Activated T-cell treated with anti-CD3 and anti-CD28 coated beads, Interleukin-2, amount 50 U/mL, for 48 hours (primary cell): ENCODE results near the gene TDO2.

Experiments used
- DNase-seq, 2 experiments: peaks; one replicate each; pipeline ENCODE4 v3.0.0-alpha.2; 2020

The TDO2 gene

DNA sequence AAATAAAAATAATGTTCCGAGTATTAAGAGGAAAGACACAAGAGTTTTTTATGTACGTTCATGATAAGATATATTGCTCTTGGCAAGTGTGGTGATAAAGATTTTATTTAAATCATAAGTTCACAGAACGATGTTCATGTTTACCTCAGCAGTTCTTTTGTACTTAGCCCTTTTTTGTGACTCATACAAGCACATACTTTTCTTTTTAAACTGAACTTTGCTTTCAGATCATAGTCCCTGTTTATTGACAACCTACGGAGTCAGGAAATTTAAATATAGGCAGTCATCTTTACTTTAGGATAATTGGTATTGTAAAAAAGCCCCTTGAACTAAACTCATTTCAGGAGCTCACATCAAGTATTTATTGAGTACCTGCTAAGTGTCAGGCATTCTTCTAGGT is 51.4 kb downstream of the TDO2 start:
- DNase-seq, result no peak

- no peak for DNase-seq
These were observed 53.0 kb downstream of the TDO2 start for GRCh38 chr4:155956461-155956860.

DNA sequence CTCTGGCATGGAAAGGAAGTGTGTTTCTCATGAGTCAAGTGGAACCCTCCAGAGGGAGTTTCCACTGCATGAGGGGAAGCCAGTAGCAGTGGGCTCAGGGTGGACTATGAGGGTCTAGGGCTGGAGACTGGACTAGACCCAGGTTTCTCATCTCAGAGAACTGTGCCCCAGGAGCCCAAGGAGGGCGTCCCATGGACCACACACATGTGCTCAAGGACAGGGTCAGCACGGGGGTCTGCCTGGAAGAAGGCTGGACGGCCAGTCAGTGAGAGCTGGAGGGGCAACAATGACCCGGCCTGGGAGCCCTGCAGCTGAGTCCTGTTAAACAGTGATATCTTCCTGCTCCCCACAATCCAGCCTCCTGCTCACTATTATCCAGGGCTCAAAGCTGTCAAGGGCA is 55.9 kb downstream of the TDO2 start:
- no peak for DNase-seq

GRCh38 chr4:155960522-155960921 is 57.0 kb downstream of the TDO2 start:
- no peak for DNase-seq

GRCh38 chr4:155961575-155961974 is 58.1 kb downstream of the TDO2 start:
- no peak for DNase-seq

DNA sequence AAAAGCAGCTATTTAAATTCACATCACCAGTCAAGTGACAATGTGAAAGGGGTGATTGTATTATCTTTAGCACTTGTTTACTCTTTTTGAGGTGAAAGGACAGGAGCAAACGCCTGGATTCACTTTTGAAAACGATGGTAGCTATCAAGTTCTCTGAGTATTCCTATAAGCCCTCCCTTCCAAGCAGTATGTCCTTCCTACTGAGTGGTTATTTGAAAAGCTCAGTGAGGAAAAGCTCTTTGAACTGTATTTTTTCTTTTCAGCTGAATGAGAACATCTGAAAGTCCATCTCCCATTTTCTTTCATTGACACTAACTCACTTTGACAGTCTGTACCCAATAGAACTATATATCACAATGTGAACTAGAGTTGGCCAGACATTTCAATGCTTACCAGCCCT is 59.3 kb downstream of the TDO2 start:
- no peak for DNase-seq

DNA sequence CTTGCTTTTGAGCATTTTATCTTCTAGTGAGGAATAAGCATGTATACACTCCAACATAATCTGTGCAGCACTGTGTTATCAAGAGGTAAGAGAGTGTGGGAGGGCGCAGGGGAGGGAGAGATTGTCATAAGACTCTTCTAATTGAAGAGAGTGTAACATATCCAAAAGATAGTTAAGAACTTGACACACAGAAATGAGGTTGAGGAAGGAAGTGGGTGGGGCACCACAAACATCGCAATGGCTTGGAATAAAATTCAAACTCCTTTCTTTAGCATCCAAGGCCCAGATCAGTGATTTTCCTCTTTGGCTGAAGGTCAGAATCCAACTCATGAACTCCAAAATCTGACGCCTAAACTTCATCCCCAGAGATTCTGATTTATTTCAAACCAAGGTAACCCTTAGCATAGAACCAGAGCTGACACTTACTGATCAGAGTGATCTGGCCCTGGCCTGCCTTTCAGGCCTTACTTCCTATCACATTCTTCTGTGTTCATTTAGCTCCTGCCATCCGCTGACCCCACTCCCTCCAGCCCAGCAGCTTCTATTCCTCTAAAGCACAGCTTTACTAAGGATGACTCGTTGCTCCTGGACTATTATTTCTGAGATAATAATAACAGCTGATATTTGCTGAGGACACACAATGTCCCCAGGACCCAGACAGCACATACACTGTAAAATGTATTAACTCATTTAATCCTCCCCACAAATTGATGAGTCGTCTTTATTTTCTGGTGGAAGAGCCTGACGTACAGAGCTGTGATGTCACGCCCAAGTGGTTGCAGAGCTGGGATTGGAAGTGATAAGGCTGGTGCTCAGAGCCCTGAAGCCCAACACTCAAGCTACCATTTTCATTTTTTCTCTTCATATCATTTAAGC is 60.8 kb downstream of the TDO2 start:
- DNase-seq, result no peak

- no peak for DNase-seq
These were observed 62.7 kb downstream of the TDO2 start for GRCh38 chr4:155966171-155966570.

DNA sequence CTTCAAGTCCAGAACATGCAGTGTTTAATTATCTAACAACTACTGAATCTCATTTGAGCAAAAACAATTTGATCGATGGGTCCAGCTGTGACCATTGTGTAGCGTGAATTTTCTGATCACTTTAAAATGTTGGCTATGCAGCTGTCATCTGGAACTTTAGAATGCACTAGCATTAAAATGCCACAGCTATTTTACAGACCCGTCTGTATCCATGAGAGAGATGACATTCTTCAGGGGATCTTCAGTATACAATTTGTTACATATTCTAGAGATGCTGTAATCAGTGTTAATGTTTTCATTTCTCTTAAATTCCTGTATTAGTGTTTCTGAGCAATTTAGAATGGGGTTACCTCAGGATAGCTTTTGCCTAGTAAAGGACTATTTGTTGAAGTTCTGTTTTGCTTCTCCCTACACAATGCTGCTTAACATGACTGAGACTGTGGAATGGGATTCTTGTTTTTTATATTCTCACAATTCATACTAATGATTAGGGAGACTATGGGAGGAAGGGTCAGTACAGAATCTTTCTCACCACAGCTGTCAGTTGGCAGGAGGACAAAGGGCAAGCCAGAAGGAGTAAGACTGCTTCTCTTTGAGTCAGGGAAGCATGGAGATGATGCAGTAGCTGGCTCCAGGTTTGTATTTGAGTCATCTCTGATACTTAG is 63.4 kb downstream of the TDO2 start:
- no peak for DNase-seq
